GM10248 (cell line): Measurements from ENCODE around the gene ARL15.
"Not testable (repeated sequence)": the region's sequence is repeated elsewhere in the genome, so short reads cannot be mapped to it uniquely, and the experiment has no call there.

Experiments
- CTCF ChIA-PET: fragments of 300-600 bp; sonication (Branson Sonifier 250); formaldehyde crosslinking; extraction: SDS; loops from one replicate; lab custom pipeline; 2021; ENCODE audit warnings: antibody characterized with exemption; lab: Yijun Ruan, JAX
- POLR2A ChIA-PET: fragments of 350-650 bp; sonication (Branson Sonifier 250); formaldehyde crosslinking; extraction: SDS; loops from one replicate; lab custom pipeline; 2020; ENCODE audit warnings: antibody characterized with exemption; lab: Yijun Ruan, JAX
- DNase-seq: peaks from one replicate; pipeline ENCODE4 v3.0.0; 2012; ENCODE audit errors: extremely low spot score
- TF ChIP-seq, protein P1 (sequence below): IDR thresholded peaks from 2 replicates; pipeline ENCODE4 v1.5.1; 2012; ENCODE audit warnings: mild to moderate bottlenecking, low read depth; ENCODE audit errors: extremely low read depth, missing control alignments, control extremely low read depth

The ARL15 gene

GRCh38 chr5:53873235-53873634 lies 437.1 kb downstream of the ARL15 start:
- ChIA-PET POLR2A (no interaction called here), CTCF (no interaction called here)
- DNase-seq: no peak
- TF ChIP-seq, protein P1, sequence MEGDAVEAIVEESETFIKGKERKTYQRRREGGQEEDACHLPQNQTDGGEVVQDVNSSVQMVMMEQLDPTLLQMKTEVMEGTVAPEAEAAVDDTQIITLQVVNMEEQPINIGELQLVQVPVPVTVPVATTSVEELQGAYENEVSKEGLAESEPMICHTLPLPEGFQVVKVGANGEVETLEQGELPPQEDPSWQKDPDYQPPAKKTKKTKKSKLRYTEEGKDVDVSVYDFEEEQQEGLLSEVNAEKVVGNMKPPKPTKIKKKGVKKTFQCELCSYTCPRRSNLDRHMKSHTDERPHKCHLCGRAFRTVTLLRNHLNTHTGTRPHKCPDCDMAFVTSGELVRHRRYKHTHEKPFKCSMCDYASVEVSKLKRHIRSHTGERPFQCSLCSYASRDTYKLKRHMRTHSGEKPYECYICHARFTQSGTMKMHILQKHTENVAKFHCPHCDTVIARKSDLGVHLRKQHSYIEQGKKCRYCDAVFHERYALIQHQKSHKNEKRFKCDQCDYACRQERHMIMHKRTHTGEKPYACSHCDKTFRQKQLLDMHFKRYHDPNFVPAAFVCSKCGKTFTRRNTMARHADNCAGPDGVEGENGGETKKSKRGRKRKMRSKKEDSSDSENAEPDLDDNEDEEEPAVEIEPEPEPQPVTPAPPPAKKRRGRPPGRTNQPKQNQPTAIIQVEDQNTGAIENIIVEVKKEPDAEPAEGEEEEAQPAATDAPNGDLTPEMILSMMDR: no peak

DNA sequence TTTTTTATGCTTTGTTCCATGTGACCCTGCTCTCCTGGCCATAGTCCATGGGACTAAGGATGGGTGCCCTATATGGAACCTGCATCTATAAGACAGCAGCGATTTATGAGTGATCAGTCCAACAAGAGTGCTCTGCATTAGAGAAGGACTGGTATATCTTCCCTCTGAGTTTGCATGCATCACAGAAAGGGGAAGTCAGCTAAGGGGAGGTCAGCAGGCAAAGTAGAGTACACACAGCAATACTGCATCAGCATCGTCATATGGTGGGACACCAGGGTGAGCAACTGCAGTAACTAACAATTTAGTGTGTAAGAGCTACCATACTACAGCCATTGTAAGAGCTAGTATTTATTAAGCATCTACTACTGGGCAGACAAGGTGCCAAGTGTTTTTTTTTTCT lies 438.6 kb downstream of the ARL15 start:
- CTCF ChIA-PET: no interaction called here

DNA sequence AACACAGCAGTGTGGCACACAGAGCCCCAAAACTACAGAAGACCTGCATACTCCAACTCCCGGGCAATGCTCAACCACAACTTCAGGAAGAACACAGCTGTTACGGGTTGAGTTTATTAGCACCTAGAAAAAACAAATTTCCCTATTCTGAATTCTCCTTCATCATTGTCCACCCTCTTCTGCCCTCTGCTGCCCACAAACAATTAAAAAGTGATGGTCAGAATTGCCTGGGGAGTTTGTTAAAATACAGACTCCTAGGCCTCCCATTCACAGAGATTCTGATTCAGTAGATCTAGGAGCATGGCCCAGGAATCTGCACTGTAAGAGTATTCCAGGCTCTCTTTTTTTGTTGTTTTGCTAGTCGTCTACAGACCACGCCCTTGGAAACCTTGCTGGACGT lies 439.3 kb downstream of the ARL15 start:
- POLR2A ChIA-PET: no interaction called here
- TF ChIP-seq, protein P1: no peak
- DNase-seq: no peak
- CTCF ChIA-PET: interaction anchor here (1.1 kb wide), 1 partner anchor 9 kb away, joined by 3 read pairs; no protein-coding TSS in a partner anchor

More for the DNA sequence above, 438.6 kb downstream of the ARL15 start:
- no peak for DNase-seq
- POLR2A ChIA-PET: no interaction called here
- TF ChIP-seq, protein P1: no peak

DNA sequence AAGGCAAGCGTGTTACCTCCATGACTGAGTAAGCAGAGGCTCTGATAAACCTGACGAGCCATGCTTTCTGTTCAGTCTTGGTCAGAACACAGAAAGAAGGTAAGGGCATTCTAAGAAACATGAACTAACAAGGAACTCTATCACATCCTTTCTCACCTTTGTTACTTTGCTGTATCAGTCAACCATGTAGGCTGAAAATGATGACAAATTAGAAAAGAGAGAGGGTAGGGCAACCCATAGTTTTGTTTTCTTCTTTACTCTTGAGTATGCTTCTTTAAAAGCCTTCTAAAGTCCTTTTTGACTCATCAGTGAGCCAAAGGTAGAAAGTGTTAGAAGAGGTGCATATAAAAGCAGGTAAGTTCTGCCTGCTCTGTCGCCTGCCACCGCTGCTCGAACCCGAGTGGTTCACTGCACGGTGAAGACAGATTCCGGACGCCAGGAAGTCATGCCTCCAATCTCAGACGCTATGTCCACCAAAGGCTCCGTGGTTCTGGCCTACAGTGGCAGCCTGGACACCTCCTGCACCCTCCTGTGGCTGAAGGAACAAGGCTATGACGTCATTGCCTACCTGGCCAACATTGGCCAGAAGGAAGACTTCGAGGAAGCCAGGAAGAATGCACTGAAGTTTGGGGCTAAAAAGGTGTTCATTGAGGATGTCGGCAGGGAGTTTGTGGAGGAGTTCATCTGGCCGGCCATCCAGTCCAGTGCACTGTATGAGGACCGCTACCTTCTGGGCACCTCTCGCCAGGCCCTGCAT lies 451.5 kb downstream of the ARL15 start:
- no peak for DNase-seq
- ChIA-PET POLR2A (no interaction called here), CTCF (no interaction called here)
- TF ChIP-seq, protein P1: no peak

DNA sequence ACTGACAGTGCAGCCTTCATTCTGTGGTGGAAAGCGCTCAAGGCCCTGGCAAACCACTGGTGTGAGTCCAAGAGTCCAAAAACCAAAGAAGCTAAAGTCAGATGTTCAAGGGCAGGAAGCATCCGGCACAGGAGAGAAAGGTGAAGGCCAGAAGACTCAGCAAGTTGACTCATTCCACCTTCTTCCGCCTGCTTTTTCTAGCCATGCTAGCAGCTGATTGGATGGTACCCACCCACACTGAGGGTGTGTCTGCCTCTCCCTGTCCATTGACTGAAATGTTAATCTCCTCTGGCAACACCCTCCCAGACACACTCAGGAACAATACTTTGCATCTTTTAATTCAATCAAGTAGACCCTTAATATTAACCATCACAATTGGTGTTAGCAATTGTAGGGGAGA lies 453.9 kb downstream of the ARL15 start:
- CTCF ChIA-PET: no interaction called here
- TF ChIP-seq, protein P1: no peak
- POLR2A ChIA-PET: no interaction called here
- no peak for DNase-seq

- DNase-seq, POLR2A ChIA-PET: not testable (repeated sequence)
- CTCF ChIA-PET: interaction anchor here (1.2 to 1.9 kb wide), 3 partner anchors 12 to 15 kb away, joined by 4 to 11 read pairs (median 4); no protein-coding TSS in a partner anchor
Observed at GRCh38 chr5:53836851-53837430, 473.4 kb downstream of the ARL15 start.

- CTCF ChIA-PET: no interaction called here
- POLR2A ChIA-PET: no interaction called here
- DNase-seq: no peak
- TF ChIP-seq, protein P1: no peak
Observed at GRCh38 chr5:53834500-53834899, 475.9 kb downstream of the ARL15 start.
